ENCODE results near the gene KCNH2.

KCNH2 gene

GRCh38 chr7:150977382-150978125 lies 567 bp downstream of the KCNH2 start:
- TF ChIP-seq, protein P1, sequence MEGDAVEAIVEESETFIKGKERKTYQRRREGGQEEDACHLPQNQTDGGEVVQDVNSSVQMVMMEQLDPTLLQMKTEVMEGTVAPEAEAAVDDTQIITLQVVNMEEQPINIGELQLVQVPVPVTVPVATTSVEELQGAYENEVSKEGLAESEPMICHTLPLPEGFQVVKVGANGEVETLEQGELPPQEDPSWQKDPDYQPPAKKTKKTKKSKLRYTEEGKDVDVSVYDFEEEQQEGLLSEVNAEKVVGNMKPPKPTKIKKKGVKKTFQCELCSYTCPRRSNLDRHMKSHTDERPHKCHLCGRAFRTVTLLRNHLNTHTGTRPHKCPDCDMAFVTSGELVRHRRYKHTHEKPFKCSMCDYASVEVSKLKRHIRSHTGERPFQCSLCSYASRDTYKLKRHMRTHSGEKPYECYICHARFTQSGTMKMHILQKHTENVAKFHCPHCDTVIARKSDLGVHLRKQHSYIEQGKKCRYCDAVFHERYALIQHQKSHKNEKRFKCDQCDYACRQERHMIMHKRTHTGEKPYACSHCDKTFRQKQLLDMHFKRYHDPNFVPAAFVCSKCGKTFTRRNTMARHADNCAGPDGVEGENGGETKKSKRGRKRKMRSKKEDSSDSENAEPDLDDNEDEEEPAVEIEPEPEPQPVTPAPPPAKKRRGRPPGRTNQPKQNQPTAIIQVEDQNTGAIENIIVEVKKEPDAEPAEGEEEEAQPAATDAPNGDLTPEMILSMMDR (IDR thresholded peaks at IDR 0.05; ENCODE audit: low read depth, low read length): no peak

DNA sequence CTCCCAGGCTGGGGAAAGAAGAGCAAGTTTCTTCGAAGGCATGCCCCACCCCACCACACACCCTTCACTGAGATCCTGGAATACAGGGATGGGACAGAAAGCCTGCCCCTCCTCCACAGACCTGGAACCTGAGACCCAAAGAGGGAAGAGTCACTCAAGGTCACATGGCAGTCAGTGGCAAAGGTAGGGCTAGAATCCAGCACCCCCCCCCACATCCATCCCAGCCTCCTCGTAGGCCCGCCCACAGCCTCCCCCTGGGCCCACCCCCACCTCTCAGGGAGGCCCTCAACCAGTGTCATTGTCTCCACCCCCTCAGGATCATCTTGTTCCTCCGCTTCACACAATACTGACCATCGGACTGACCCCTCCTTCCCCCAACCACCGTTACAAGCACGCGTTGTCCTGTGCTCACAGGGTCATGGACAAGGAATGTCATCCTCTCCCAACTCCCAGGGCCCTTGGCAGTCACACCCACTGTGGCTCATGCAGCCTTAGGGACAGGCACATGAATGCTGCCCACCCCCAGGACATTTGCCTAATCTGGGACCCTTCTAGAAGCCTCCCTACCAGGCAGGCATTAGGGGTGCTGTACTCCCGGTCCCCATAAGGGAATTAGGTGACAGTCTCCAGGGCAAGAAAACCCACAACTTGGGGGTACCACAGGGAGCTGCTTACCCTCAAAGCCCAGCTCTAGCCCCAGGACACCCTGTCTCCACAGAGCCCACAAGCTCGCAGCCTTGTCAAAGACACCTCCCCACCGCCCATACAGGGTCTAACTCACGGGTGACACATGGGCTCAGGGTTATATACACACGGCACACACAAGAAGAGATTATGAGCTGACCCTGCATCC lies 1.4 kb downstream of the KCNH2 start:
- TF ChIP-seq, protein P1 (IDR thresholded peaks at IDR 0.05; ENCODE audit: low read depth, low read length): no peak
- DNase-seq (ENCODE audit: extremely low read depth, low read depth): no peak

More at GRCh38 chr7:150977382-150978125, 567 bp downstream of the KCNH2 start:
- DNase-seq (ENCODE audit: extremely low read depth, low read depth): no peak

- DNase-seq (ENCODE audit: extremely low read depth, low read depth): no peak
Measured at GRCh38 chr7:150975536-150976319, 2.4 kb downstream of the KCNH2 start.

DNA sequence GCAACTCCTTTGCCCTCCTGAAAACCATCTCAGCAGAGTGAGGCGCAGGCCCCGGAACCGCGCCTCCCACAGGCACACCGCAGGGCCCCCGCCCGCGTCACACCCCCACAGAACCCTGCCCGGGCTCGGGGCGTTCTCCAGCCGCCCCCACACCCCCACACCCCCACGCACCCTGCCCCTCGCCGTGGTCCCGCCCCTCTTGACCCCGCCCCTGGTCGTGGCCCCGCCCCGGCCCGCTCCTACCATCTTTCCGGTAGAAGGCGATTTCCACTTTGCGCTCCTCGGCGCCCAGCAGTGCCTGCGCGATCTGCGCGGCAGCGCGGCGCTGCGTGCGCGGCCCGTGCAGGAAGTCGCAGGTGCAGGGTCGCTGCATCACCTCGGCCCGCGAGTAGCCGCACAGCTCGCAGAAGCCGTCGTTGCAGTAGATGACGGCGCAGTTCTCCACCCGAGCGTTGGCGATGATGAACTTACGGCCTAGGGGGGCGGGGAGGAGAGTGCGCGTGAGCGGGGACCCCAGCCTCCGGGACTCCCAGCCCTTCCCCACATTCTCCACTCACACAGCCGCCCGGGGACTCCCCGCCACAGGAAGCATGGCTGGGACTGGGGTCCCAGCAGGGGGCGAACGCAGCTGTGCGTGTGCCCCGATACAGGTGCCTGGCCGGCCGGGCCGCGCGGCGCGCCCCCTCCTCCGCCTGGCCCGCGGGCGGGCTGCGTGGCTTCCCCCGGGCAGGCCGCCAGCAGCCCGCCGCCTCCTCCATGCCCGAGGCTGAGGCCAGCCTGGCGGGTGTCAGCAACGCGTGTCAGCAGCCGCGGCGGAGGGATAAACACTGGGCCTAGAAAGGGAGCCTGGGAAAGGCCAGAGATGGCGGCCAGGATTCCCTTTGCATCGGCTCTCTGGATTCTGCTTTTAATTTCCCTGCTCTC lies 3.4 kb downstream of the KCNH2 start:
- TF ChIP-seq, protein P1 (IDR thresholded peaks at IDR 0.05; ENCODE audit: low read depth, low read length): no peak; the same call in 1 of the 2 replicates
- no peak for DNase-seq (ENCODE audit: extremely low read depth, low read depth)

More at GRCh38 chr7:150975536-150976319, 2.4 kb downstream of the KCNH2 start:
- TF ChIP-seq, protein P1 (IDR thresholded peaks at IDR 0.05; ENCODE audit: low read depth, low read length): no peak

- TF ChIP-seq, protein P1 (IDR thresholded peaks at IDR 0.05; ENCODE audit: low read depth, low read length): no peak
Measured at GRCh38 chr7:150973571-150974451, 4.3 kb downstream of the KCNH2 start.

DNA sequence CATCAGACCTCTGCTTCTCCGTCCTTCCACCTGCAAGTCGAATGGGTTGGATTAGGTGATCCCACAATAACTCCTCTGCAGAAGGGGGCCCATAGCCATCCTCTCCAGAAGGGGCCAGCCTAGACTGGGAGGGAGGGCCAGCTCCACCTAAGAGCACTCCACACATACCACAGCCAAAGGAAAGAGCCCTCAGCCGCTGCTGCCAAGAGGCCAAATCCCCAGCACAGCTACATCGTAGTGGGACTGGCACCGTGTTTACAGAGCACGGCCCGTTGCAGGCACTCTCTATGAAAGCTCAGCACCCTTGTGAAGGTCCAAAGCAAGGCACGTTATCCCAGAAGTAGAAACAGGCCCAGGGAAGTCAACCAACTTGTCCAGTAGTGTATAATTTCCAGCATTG lies 5.4 kb downstream of the KCNH2 start:
- TF ChIP-seq, protein P1 (IDR thresholded peaks at IDR 0.05; ENCODE audit: low read depth, low read length): no peak
- DNase-seq (ENCODE audit: extremely low read depth, low read depth): no peak

More at GRCh38 chr7:150973571-150974451, 4.3 kb downstream of the KCNH2 start:
- no peak for DNase-seq (ENCODE audit: extremely low read depth, low read depth)

Measured in AG09319 (cell line).